GM23338 (cell line): ENCODE data around the gene ANKRD53. TPM values are rescaled to one million over a fixed set of nuclear protein-coding genes. Genes with fewer than 3 reads are reported as not detected.

Experiments used
- ATAC-seq: fragments of 200-7000 bp; cut with Tn5 transposase; 3 replicates; pipeline ENCODE4 v1.9.1; 2020
- DNase-seq: peaks from one replicate; pipeline ENCODE4 v3.0.0-alpha.2; 2015; ENCODE audit warnings: low spot score
- H2AFZ ChIP-seq: fragments of 200-600 bp; sonication (generic); 2 replicates; pipeline ENCODE4 v1.8.0; 2016; ENCODE audit warnings: antibody characterized with exemption, mild to moderate bottlenecking, moderate library complexity
- H3F3A ChIP-seq: fragments of 200-600 bp; sonication (generic); replicated peaks from 2 replicates; pipeline ENCODE4 v1.8.0; 2017; ENCODE audit warnings: antibody characterized with exemption, mixed run types, low read depth
- H3K27ac ChIP-seq: fragments of 200-600 bp; sonication (generic); 2 replicates; pipeline ENCODE4 v1.6.1; 2016; ENCODE audit warnings: low read depth
- H3K27me3 ChIP-seq: fragments of 200-600 bp; sonication (generic); 2 replicates; pipeline ENCODE4 v1.8.0; 2016; ENCODE audit warnings: mild to moderate bottlenecking, mixed run types, moderate library complexity; ENCODE audit not compliant: insufficient read depth
- H3K36me3 ChIP-seq: fragments of 200-600 bp; sonication (generic); 2 replicates; pipeline ENCODE4 v1.8.0; 2016; ENCODE audit warnings: mild to moderate bottlenecking; ENCODE audit not compliant: insufficient read depth
- H3K4me1 ChIP-seq: fragments of 200-600 bp; sonication (generic); 2 replicates; pipeline ENCODE4 v1.8.0; 2016; ENCODE audit warnings: mild to moderate bottlenecking, moderate library complexity; ENCODE audit not compliant: insufficient read depth
- H3K4me2 ChIP-seq: fragments of 200-600 bp; sonication (generic); 2 replicates; pipeline ENCODE4 v1.7.1; 2017; ENCODE audit warnings: mixed run types
- H3K4me3 ChIP-seq: fragments of 200-600 bp; sonication (generic); 2 replicates; pipeline ENCODE4 v1.6.1; 2016; ENCODE audit warnings: mixed run types
- H3K79me2 ChIP-seq: fragments of 200-600 bp; sonication (generic); replicated peaks from 2 replicates; pipeline ENCODE4 v1.8.0; 2017; ENCODE audit warnings: mild to moderate bottlenecking; ENCODE audit not compliant: insufficient read depth
- H3K9me2 ChIP-seq: fragments of 200-600 bp; sonication (generic); 2 replicates; pipeline ENCODE4 v1.8.0; 2017; ENCODE audit not compliant: insufficient read depth
- H4K20me1 ChIP-seq: fragments of 200-600 bp; sonication (generic); replicated peaks from 2 replicates; pipeline ENCODE4 v1.8.0; 2017; ENCODE audit warnings: mild to moderate bottlenecking; ENCODE audit not compliant: insufficient read depth
- H3K27ac Mint-ChIP-seq: 2 replicates; pipeline ENCODE4 v1.8.0; 2020; ENCODE audit warnings: inconsistent platforms, mild to moderate bottlenecking, moderate library complexity, mixed read lengths
- H3K27me3 Mint-ChIP-seq: 3 replicates; pipeline ENCODE4 v1.8.0; 2022; ENCODE audit warnings: low read depth, mild to moderate bottlenecking, moderate library complexity, mixed read lengths, inconsistent platforms; ENCODE audit not compliant: insufficient read depth, poor library complexity
- H3K36me3 Mint-ChIP-seq: 3 replicates; pipeline ENCODE4 v1.8.0; 2021; ENCODE audit warnings: low read depth, mild to moderate bottlenecking, inconsistent platforms, moderate library complexity, mixed read lengths
- H3K4me1 Mint-ChIP-seq: 3 replicates; pipeline ENCODE4 v1.8.0; 2020; ENCODE audit warnings: mild to moderate bottlenecking, inconsistent platforms, mixed read lengths
- H3K4me3 Mint-ChIP-seq: 3 replicates; pipeline ENCODE4 v1.8.0; 2021; ENCODE audit warnings: moderate library complexity, mild to moderate bottlenecking, inconsistent platforms, mixed read lengths
- H3K9me3 Mint-ChIP-seq: 3 replicates; pipeline ENCODE4 v1.8.0; 2020; ENCODE audit warnings: moderate library complexity, mild to moderate bottlenecking, inconsistent platforms, mixed read lengths
- CREB1 ChIP-seq: fragments of 250-450 bp; sonication (Bioruptor Pico); IDR thresholded peaks from 2 replicates; pipeline ENCODE4 v1.5.0; 2020; ENCODE audit warnings: low read depth, mild to moderate bottlenecking, moderate library complexity
- EZH2 ChIP-seq: fragments of 200-600 bp; sonication (generic); IDR thresholded peaks from one replicate; pipeline ENCODE4 v1.8.0; 2017; ENCODE audit warnings: antibody characterized with exemption, mild to moderate bottlenecking, low read depth; ENCODE audit not compliant: unreplicated experiment
- EZH2phosphoT487 ChIP-seq: fragments of 200-600 bp; sonication (generic); IDR thresholded peaks from one replicate; pipeline ENCODE4 v1.8.1; 2018; ENCODE audit warnings: antibody characterized with exemption; ENCODE audit not compliant: unreplicated experiment
- JUNB ChIP-seq: IDR thresholded peaks from one replicate; pipeline ENCODE4 v1.6.1; 2016; ENCODE audit warnings: antibody characterized with exemption; ENCODE audit not compliant: unreplicated experiment
- NANOG ChIP-seq: IDR thresholded peaks from 2 replicates; pipeline ENCODE4 v1.6.1; 2016; ENCODE audit warnings: antibody characterized with exemption, borderline replicate concordance
- POLR2AphosphoS5 ChIP-seq: IDR thresholded peaks from 2 replicates; pipeline ENCODE4 v1.6.1; 2016; ENCODE audit warnings: antibody characterized with exemption, low read depth
- STAT1 ChIP-seq: IDR thresholded peaks from one replicate; pipeline ENCODE4 v1.6.1; 2016; ENCODE audit warnings: antibody characterized with exemption; ENCODE audit not compliant: unreplicated experiment
- ZNF114 ChIP-seq: fragments of 250-450 bp; sonication (Bioruptor Pico); IDR thresholded peaks from 2 replicates; pipeline ENCODE4 v1.5.0; 2020; ENCODE audit warnings: mild to moderate bottlenecking, moderate library complexity
- ZNF331 ChIP-seq: fragments of 250-450 bp; sonication (Bioruptor Pico); IDR thresholded peaks from 2 replicates; pipeline ENCODE4 v1.5.0; 2020; ENCODE audit warnings: low read depth, mild to moderate bottlenecking, moderate library complexity
- polyA plus RNA-seq: library from polyadenylated mRNA; unstranded; fragments of >200 nt; fragmentation: Nextera tagmentation; extraction: Ambion mirVana; gene quantifications from 2 replicates; pipeline ENCODE4 v1.2.1, GENCODE V29; 2016
- total RNA-seq: library from RNA; depleted of rRNA; stranded (reverse); fragments of >200 nt; shearing (Covaris generic); gene quantifications from 2 replicates; pipeline ENCODE4 v1.2.3, GENCODE V29; 2014
- TF ChIP-seq, protein P1 (sequence below): fragments of 250-450 bp; sonication (Bioruptor Pico); IDR thresholded peaks from 2 replicates; pipeline ENCODE4 v1.5.0; 2020; ENCODE audit warnings: mild to moderate bottlenecking, moderate library complexity
- TF ChIP-seq, protein P2 (sequence below), 2 experiments: fragments of 200-600 bp in 1 of 2; sonication (generic) in 1 of 2; conservative IDR thresholded peaks; 2 replicates each; pipeline versions ENCODE4 v1.5.1 to v1.6.1; 2016 to 2017; ENCODE audit warnings: antibody characterized with exemption in 2 of 2, low read depth in 2 of 2, mild to moderate bottlenecking in 2 of 2, moderate library complexity in 1 of 2
- TF ChIP-seq, protein P3 (sequence below): IDR thresholded peaks from 2 replicates; pipeline ENCODE4 v1.6.1; 2016; ENCODE audit warnings: antibody characterized with exemption
- TF ChIP-seq, protein P4 (sequence below): IDR thresholded peaks from one replicate; pipeline ENCODE4 v1.6.1; 2018; ENCODE audit warnings: antibody characterized with exemption; ENCODE audit not compliant: unreplicated experiment

The ANKRD53 gene
- total and polyA plus RNA-seq, 2 experiments from 2014 or later = 0.32 to 0.73 TPM

DNA sequence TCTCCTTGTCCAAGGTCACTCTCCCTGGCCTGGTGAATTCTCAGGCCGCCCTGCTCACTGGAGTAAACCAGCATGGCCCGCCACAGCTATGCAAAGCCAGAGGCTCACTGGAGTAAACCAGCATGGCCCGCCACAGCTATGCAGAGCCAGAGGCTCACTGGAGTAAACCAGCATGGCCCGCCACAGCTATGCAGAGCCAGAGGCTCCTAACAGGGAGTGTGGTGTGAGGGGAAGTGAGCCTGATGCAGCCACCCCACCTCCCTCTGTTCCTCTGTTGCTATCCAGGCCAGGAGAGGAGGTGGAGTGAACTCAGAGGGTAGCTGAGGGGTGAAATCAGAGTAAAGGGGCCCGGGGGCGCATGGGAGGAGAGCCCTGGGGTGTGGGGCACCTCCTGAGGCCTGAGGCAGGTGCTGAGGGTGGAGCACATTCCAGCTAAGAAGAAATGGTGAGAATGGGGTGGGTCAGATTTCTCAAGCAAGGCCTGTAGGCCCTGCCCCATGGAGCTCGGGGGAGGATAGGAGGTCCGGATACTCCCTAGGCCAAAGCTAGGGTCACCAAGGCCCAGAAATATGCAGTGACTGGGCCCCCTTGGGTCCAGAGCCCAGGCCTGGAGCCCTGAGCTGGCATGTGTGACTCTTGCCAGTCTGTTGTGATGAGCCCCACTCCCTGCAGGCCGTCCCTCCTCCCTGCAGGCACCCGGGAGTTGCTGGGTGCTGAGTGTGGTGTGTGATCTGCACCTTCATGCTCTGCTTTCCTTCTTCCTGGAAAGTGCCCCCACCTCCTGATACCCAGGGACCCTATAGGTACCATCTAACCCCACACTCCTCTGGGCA lies 41.2 kb upstream of the ANKRD53 start:
- no peaks in the 10 kb centered on the region for H3K79me2 ChIP-seq
- peaks cover 30% of the 10 kb centered on the region for H3K4me1 ChIP-seq
- Mint-ChIP-seq H3K36me3 (no peaks in the 10 kb centered on the region), H3K27me3 (peaks cover 54% of the 10 kb centered on the region), H3K9me3 (no peaks in the 10 kb centered on the region), H3K4me1 (peaks cover 36% of the 10 kb centered on the region), H3K27ac (no peak overlapping the region), H3K4me3 (no peak overlapping the region)
- H3K27ac ChIP-seq = no peak overlapping the region
- peaks cover 50% of the 10 kb centered on the region for H3K27me3 ChIP-seq
- no peaks in the 10 kb centered on the region for H3F3A ChIP-seq
- DNase-seq = no peak
- 0 out of 3 replicates have a peak, but pooled peaks have one; percentile 1 for ATAC-seq
- no peaks in the 10 kb centered on the region for H3K36me3 ChIP-seq
- H4K20me1 ChIP-seq = no peaks in the 10 kb centered on the region
- H3K4me2 ChIP-seq = no peak overlapping the region
- H2AFZ ChIP-seq = no peak overlapping the region
- TF ChIP-seq CREB1 (CRISPR knock-in tag) (no peak), EZH2 (no peak), ZNF114 (CRISPR knock-in tag) (no peak), JUNB (no peak), NANOG (no peak), STAT1 (no peak), POLR2AphosphoS5 (no peak), ZNF331 (CRISPR knock-in tag) (no peak), EZH2phosphoT487 (no peak)
- TF ChIP-seq, protein P1, sequence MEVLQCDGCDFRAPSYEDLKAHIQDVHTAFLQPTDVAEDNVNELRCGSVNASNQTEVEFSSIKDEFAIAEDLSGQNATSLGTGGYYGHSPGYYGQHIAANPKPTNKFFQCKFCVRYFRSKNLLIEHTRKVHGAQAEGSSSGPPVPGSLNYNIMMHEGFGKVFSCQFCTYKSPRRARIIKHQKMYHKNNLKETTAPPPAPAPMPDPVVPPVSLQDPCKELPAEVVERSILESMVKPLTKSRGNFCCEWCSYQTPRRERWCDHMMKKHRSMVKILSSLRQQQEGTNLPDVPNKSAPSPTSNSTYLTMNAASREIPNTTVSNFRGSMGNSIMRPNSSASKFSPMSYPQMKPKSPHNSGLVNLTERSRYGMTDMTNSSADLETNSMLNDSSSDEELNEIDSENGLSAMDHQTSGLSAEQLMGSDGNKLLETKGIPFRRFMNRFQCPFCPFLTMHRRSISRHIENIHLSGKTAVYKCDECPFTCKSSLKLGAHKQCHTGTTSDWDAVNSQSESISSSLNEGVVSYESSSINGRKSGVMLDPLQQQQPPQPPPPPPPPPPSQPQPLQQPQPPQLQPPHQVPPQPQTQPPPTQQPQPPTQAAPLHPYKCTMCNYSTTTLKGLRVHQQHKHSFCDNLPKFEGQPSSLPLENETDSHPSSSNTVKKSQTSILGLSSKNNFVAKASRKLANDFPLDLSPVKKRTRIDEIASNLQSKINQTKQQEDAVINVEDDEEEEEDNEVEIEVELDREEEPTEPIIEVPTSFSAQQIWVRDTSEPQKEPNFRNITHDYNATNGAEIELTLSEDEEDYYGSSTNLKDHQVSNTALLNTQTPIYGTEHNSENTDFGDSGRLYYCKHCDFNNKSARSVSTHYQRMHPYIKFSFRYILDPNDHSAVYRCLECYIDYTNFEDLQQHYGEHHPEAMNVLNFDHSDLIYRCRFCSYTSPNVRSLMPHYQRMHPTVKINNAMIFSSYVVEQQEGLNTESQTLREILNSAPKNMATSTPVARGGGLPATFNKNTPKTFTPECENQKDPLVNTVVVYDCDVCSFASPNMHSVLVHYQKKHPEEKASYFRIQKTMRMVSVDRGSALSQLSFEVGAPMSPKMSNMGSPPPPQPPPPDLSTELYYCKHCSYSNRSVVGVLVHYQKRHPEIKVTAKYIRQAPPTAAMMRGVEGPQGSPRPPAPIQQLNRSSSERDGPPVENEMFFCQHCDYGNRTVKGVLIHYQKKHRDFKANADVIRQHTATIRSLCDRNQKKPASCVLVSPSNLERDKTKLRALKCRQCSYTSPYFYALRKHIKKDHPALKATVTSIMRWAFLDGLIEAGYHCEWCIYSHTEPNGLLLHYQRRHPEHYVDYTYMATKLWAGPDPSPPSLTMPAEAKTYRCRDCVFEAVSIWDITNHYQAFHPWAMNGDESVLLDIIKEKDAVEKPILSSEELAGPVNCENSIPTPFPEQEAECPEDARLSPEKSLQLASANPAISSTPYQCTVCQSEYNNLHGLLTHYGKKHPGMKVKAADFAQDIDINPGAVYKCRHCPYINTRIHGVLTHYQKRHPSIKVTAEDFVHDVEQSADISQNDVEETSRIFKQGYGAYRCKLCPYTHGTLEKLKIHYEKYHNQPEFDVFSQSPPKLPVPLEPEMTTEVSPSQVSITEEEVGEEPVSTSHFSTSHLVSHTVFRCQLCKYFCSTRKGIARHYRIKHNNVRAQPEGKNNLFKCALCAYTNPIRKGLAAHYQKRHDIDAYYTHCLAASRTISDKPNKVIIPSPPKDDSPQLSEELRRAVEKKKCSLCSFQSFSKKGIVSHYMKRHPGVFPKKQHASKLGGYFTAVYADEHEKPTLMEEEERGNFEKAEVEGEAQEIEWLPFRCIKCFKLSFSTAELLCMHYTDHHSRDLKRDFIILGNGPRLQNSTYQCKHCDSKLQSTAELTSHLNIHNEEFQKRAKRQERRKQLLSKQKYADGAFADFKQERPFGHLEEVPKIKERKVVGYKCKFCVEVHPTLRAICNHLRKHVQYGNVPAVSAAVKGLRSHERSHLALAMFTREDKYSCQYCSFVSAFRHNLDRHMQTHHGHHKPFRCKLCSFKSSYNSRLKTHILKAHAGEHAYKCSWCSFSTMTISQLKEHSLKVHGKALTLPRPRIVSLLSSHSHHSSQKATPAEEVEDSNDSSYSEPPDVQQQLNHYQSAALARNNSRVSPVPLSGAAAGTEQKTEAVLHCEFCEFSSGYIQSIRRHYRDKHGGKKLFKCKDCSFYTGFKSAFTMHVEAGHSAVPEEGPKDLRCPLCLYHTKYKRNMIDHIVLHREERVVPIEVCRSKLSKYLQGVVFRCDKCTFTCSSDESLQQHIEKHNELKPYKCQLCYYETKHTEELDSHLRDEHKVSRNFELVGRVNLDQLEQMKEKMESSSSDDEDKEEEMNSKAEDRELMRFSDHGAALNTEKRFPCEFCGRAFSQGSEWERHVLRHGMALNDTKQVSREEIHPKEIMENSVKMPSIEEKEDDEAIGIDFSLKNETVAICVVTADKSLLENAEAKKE (CRISPR knock-in tag) = no peak
- TF ChIP-seq, protein P2, sequence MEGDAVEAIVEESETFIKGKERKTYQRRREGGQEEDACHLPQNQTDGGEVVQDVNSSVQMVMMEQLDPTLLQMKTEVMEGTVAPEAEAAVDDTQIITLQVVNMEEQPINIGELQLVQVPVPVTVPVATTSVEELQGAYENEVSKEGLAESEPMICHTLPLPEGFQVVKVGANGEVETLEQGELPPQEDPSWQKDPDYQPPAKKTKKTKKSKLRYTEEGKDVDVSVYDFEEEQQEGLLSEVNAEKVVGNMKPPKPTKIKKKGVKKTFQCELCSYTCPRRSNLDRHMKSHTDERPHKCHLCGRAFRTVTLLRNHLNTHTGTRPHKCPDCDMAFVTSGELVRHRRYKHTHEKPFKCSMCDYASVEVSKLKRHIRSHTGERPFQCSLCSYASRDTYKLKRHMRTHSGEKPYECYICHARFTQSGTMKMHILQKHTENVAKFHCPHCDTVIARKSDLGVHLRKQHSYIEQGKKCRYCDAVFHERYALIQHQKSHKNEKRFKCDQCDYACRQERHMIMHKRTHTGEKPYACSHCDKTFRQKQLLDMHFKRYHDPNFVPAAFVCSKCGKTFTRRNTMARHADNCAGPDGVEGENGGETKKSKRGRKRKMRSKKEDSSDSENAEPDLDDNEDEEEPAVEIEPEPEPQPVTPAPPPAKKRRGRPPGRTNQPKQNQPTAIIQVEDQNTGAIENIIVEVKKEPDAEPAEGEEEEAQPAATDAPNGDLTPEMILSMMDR (conservative IDR thresholded peaks at IDR 0.05; ENCODE audit: low read depth in 2 of 2) = no peak
- TF ChIP-seq, protein P3, sequence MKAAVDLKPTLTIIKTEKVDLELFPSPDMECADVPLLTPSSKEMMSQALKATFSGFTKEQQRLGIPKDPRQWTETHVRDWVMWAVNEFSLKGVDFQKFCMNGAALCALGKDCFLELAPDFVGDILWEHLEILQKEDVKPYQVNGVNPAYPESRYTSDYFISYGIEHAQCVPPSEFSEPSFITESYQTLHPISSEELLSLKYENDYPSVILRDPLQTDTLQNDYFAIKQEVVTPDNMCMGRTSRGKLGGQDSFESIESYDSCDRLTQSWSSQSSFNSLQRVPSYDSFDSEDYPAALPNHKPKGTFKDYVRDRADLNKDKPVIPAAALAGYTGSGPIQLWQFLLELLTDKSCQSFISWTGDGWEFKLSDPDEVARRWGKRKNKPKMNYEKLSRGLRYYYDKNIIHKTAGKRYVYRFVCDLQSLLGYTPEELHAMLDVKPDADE = no peak
- TF ChIP-seq, protein P4, sequence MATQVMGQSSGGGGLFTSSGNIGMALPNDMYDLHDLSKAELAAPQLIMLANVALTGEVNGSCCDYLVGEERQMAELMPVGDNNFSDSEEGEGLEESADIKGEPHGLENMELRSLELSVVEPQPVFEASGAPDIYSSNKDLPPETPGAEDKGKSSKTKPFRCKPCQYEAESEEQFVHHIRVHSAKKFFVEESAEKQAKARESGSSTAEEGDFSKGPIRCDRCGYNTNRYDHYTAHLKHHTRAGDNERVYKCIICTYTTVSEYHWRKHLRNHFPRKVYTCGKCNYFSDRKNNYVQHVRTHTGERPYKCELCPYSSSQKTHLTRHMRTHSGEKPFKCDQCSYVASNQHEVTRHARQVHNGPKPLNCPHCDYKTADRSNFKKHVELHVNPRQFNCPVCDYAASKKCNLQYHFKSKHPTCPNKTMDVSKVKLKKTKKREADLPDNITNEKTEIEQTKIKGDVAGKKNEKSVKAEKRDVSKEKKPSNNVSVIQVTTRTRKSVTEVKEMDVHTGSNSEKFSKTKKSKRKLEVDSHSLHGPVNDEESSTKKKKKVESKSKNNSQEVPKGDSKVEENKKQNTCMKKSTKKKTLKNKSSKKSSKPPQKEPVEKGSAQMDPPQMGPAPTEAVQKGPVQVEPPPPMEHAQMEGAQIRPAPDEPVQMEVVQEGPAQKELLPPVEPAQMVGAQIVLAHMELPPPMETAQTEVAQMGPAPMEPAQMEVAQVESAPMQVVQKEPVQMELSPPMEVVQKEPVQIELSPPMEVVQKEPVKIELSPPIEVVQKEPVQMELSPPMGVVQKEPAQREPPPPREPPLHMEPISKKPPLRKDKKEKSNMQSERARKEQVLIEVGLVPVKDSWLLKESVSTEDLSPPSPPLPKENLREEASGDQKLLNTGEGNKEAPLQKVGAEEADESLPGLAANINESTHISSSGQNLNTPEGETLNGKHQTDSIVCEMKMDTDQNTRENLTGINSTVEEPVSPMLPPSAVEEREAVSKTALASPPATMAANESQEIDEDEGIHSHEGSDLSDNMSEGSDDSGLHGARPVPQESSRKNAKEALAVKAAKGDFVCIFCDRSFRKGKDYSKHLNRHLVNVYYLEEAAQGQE = no peak
- no peaks in the 10 kb centered on the region for H3K9me2 ChIP-seq
- H3K4me3 ChIP-seq = no peak overlapping the region
